SH-SY5Y (cell line): Measurements from ENCODE around the gene VAV2.

ENCODE experiments used
- GATA2 ChIP-seq: IDR thresholded peaks from 2 replicates; pipeline ENCODE4 v1.6.1; 2011; ENCODE audit warnings: mild to moderate bottlenecking, low read depth, low read length
- GATA3 ChIP-seq: IDR thresholded peaks from 2 replicates; pipeline ENCODE4 v1.6.1; 2011; ENCODE audit warnings: low read depth, mild to moderate bottlenecking, low read length, moderate library complexity

Gene VAV2

DNA sequence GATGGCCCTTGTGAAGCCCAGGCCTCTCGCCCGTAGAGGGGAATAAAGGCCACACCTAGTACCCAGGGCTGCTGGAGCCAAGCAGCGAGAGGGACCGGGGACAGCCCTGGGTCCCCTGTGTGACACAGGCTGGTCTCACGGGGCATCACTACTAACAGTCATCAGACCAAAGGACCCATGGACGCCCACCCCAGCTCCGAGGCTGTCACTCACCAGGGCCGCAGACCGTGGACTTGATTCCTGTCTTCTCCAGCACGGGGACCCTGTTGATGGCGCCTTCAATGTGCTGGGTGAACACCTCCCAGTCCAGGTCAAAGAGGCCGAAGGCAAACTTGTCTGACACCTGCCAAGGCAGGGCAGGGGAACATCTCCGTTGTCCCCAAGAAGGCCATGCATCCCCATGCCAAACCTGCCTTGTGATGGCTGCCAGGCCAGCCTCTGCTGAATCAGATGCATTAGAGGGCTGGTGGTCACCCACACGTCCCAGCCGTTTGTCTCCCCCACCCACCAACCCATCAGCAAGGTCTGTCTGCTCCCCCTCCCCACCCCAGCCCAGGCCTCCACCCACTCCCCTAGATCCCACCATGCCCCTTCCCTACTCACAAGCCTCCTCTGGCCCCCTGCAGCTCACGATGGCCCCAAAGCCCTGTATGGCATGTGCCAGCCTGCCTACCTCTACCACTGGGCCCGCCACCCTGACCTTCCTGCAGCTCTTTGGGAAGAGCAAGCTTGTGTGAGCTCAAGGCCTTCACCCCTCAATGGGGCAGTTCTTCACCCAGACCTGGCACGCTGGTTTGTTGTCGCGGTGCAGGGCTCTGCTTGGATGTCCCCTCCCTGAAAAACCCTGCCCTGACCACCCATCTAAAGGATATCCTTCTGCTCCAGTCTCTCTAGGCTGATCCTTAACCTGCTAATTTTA, 274.8 kb downstream of the VAV2 start:
- TF ChIP-seq GATA2 (no peak), GATA3 (no peak)

DNA sequence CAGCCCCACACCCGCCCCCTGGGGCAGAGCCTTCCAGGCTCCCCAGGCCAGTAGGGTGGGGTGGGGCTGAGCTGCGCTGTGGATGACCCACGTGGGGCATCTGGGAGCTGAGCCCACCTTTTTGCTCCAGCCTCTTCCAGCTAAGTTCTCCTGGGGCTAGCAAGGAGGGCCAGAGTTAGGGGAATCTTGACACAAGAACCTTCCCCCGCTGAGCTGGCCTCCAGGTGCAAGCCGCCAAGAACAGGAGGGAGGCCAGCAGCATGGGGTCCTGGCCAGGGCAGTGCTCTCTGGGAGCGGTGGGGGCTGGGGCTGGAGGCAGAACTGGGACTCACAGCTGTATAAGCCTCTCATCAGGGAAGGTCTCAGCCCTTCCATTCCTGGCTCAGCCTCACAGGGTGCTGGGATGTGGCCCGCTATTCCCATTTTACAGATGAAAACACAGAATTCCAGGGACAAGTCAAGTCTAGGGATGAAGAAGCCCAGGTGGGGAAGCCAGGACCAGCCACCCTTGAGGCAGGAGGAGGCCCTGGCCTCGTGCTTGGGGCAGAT, 275.5 kb downstream of the VAV2 start:
- TF ChIP-seq GATA2 (no peak), GATA3 (no peak)

DNA sequence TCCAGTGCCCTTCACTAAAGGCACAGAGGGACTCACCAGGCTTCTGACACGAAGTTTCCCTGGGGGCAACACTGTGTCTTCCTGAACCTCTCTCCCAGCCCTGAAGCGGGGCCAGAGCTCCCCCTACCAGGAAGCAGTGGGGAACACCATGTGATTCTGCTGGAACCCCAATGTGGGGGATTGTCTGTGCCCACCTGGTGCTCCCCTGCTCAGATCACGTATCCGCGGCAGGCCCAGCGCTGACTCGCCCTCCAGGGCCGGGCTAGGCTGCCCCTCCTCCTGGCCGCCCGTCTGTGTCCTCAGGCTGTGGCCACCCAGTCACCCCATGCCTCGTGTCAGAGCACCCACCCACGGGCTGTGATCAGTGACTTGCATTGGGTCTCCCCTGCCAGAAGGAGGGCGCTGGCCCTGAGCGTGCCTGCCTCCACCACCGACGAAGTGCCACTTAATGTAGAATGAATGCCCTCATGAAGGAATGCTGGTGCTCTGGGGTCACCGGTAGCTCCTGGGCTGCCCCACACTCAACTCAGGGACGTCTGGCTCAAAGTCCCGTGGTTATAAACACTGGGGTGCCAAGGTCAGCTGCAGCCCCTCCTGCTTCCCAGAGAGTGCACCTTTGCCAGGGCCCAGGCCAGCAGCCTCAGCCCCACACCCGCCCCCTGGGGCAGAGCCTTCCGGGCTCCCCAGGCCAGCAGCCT, 276.1 kb downstream of the VAV2 start:
- TF ChIP-seq GATA3 (no peak), GATA2 (no peak)

DNA sequence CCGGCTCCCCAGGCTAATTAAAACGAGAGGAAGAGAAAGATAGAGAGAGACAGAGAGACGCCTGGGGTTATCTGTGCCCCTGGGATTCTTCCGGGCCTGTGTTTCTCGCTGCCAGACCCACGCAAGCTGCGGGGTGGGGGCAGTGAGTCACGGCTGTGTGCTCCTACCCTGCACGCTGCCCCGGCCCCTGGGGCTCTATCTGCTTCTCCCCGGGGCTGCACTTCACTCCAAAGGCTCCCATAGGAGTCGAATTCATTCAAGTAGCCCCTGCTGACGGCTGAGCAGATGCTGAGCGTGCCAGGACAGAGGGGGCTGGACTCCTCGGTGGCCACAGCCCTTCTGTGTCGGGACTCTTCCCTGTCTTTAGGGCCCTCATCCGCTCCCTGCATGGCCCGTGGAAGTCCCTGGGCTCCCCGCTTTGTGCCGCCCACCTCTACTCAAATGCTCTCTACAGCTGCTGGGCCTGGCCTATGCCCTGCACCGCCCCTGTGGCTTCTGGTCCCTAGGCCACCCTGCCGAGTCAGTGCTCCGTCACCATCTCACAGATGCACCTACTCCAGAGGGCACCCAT, 276.7 kb downstream of the VAV2 start:
- TF ChIP-seq GATA3 (no peak), GATA2 (no peak)

DNA sequence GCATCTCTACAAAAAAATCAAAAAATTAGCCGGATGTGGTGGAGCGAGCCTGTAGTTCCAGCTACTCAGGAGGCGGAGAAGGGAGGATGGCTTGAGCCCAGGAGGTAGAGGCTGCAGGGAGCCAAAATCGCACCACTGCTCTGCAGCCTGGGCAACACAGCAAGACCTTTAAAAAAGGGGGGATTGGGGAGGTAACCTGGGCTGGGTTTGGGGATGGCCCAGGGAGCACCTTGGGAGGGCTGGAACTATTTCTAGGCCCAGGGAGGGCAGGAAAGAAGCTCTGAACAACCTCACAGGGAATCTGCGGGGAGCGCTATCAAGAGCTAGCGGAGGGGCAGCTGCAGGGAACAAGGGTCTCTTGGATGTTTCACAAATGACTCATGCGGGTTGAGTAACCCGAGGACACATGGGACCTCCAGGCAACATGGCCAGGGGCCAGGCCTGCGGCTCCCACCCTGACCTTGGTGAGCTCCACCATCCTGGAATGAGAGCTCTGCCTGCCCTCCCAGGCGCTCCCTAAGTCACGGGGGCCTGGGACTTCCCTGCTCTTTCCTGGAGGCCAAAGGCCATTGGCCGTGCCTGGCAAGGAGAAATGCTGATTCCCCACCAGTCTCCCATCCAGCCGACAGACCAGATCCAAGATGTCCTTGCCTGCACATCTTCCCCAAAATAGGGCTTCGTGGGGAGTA, 277.4 kb downstream of the VAV2 start:
- TF ChIP-seq GATA2 (no peak), GATA3 (no peak)

DNA sequence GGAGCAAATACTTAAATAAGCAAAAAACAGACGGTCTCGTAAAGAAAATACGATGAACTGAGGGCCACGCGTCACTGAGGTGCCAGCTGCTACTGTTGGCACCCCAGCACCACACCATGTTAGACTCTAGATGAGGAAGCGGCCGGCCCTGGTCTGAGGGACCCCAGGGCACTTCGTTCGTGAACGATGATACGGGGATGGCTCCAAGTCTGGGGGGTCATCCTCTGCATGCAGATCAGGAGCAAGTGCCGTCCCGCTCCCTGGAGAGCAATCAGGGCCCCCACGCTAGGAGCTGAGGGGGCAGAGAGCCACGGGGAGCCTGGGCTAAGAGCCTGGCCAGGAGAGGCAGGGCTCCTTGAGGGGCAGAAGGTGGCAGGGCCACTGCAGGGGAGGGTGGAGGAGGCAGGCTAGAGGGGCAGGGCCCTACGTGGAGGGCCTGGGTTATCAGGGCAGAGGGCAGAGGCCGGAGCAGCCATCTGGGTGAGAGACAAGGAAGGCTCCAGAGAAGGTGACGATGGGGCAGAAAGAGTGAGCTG, 278.1 kb downstream of the VAV2 start:
- TF ChIP-seq GATA3 (no peak), GATA2 (no peak)

DNA sequence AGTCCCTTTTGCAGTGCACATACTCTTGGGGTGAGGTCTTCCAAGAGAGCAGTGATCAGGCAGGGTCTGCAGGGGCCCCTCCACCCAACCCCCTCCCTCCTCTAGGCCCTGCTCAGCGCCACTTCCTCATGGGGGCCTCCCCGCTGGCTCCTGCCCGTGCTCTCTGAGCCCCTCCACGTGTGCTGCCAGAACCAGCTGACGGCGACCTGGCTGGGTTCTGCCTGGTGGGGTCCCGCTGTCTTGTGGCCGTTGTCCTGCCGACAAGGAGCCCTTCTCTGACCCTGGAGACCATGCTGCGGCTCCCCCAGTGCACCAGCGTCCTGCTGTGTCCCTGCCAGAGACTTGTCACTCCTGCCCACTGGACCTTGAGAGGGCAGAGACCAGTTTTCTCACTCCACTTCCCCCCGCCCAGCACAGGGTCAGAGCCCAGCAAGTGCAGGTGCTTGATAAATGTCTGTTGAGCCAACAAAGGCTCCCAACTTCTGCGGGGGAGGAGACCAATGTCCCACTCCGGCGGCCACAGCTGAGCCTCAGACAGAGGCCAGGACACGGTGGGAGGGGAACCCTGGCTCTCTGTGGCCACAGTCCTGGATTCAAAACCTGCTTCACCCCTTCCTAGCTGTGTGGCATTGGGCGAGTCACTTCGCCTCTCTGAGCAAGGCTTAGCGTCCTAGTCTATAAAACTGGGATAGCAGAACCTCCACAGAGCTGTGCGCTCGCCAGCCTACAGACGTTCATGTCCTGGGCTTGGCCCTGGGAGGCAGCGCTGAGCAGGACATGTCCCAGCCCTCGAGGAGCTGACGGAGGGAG, 278.8 kb downstream of the VAV2 start:
- TF ChIP-seq GATA3, result no peak
- no peak for TF ChIP-seq GATA2

DNA sequence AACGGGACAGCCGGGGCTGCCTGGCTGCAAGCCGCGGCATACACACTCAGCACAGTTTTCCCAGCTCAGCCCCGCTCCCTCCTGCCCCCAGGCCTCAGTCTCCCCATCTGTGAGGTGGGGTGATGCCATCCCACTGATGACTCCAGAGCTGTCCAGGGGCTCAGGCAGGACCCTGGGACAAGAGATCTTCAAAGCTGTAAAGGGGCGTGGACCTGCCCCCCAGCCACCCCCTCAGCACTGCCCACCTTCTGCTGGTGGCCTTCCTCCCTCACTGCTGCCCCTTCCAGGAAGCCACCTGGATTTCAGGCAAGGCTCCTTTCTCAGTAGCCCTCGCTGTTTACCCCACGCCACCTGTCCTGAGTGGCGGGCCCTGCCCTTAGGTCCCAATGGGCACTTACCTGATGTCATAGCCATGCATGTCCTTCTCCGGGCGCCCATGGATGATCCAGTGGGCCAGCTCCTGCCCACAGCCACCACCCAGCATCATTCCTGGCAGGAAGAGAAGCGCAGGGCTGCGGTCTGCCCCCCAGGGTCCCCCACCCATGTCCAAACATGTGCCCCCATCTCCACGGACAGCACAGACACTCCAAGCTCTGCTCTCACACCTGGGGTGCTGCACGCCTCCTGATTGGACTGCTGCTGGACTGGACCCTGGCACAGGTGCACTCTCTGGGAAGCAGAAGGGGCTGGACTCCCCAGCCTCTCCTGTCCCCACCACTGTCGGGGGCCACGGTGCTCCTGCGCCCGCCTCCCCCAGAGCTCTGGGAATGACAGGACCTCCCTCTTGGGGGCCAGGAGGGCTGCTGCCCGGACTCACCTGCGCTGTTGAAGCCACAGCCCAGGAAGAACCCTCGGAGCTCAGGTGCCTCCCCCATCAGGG, 279.7 kb downstream of the VAV2 start:
- TF ChIP-seq GATA3 (no peak), GATA2 (no peak)
